Measurements from ENCODE around the gene CYP11A1.

The CYP11A1 gene

GRCh38 chr15:74347757-74348250 lies 19.6 kb downstream of the CYP11A1 start:
- DNase-seq (ENCODE audit: low spot score), result no peak

- DNase-seq (ENCODE audit: low spot score), result no peak
Measured at GRCh38 chr15:74345051-74345450, 22.4 kb downstream of the CYP11A1 start.

- no peak for DNase-seq (ENCODE audit: low spot score)
Measured at GRCh38 chr15:74343797-74344127, 23.7 kb downstream of the CYP11A1 start.

- DNase-seq (ENCODE audit: low spot score), result no peak
Measured at GRCh38 chr15:74343127-74343796, 24.2 kb downstream of the CYP11A1 start.

GRCh38 chr15:74340150-74340549 lies 27.3 kb downstream of the CYP11A1 start:
- DNase-seq (ENCODE audit: low spot score), result no peak

- no peak for DNase-seq (ENCODE audit: low spot score)
Measured at GRCh38 chr15:74339371-74339770, 28.1 kb downstream of the CYP11A1 start.

GRCh38 chr15:74338676-74339075 lies 28.8 kb downstream of the CYP11A1 start:
- no peak for DNase-seq (ENCODE audit: low spot score)

- DNase-seq (ENCODE audit: low spot score), result no peak
Measured at GRCh38 chr15:74337607-74338211, 29.7 kb downstream of the CYP11A1 start.

- DNase-seq (ENCODE audit: low spot score), result no peak
Measured at GRCh38 chr15:74337146-74337545, 30.3 kb downstream of the CYP11A1 start.

GRCh38 chr15:74336061-74337005 lies 31.1 kb downstream of the CYP11A1 start:
- DNase-seq (ENCODE audit: low spot score), result no peak

- DNase-seq (ENCODE audit: low spot score), result no peak
Measured at GRCh38 chr15:74335396-74335795, 32.0 kb downstream of the CYP11A1 start.

- no peak for DNase-seq (ENCODE audit: low spot score)
Measured at GRCh38 chr15:74334127-74334526, 33.3 kb downstream of the CYP11A1 start.

- no peak for DNase-seq (ENCODE audit: low spot score)
Measured at GRCh38 chr15:74333662-74334061, 33.8 kb downstream of the CYP11A1 start.

- DNase-seq (ENCODE audit: low spot score), result no peak
Measured at GRCh38 chr15:74333093-74333492, 34.4 kb downstream of the CYP11A1 start.

GRCh38 chr15:74332611-74333010 lies 34.8 kb downstream of the CYP11A1 start:
- DNase-seq (ENCODE audit: low spot score), result no peak

GRCh38 chr15:74332011-74332410 lies 35.4 kb downstream of the CYP11A1 start:
- no peak for DNase-seq (ENCODE audit: low spot score)

GRCh38 chr15:74330861-74331408 lies 36.5 kb downstream of the CYP11A1 start:
- DNase-seq (ENCODE audit: low spot score), result no peak

- DNase-seq (ENCODE audit: low spot score), result no peak
Measured at GRCh38 chr15:74328331-74329056, 39.0 kb downstream of the CYP11A1 start.

GRCh38 chr15:74327756-74328155 lies 39.7 kb downstream of the CYP11A1 start:
- DNase-seq (ENCODE audit: low spot score), result no peak

GRCh38 chr15:74326746-74327145 lies 40.7 kb downstream of the CYP11A1 start:
- DNase-seq (ENCODE audit: low spot score), result no peak

GRCh38 chr15:74324714-74325113 lies 42.7 kb downstream of the CYP11A1 start:
- no peak for DNase-seq (ENCODE audit: low spot score)

Data from pons (tissue), 1 donor.